IMR-90 (cell line): ENCODE measurements around the gene TADA2A. TPM values are rescaled to one million over a fixed set of nuclear protein-coding genes. Genes with fewer than 3 reads are reported as not detected.

ENCODE experiments used
- ATAC-seq: fragments of 200-7000 bp; cut with Tn5 transposase; 2 replicates; pipeline ENCODE4 v1.9.1; 2020; ENCODE audit warnings: low read depth, mild to moderate bottlenecking, moderate library complexity
- BruUV-seq: library from RNA; stranded (reverse); fragments of 400-500 nt; replicated peaks from 2 replicates; lab custom pipeline; 2021; lab: Mats Ljungman, UMichigan
- CTCF ChIA-PET: fragments of 300-600 bp; formaldehyde crosslinking; extraction: SDS; loops from one replicate; lab custom pipeline; 2021; ENCODE audit warnings: antibody characterized with exemption; lab: Yijun Ruan, JAX
- POLR2A ChIA-PET: fragments of 300-600 bp; sonication (Branson Sonifier 250); formaldehyde crosslinking; loops from one replicate; lab custom pipeline; 2022; ENCODE audit warnings: antibody characterized with exemption; ENCODE audit not compliant: unreplicated experiment; lab: Charles Lee
- DNase-seq: peaks from one replicate; pipeline ENCODE4 v3.0.0; 2013
- H2AFZ ChIP-seq: replicated peaks from 2 replicates; pipeline ENCODE3; 2013; ENCODE audit warnings: low read length, mild to moderate bottlenecking; ENCODE audit not compliant: poor library complexity
- H2AK5ac ChIP-seq: 2 replicates; pipeline ENCODE4 v1.6.1; 2013; ENCODE audit warnings: low read depth, low read length, inconsistent platforms
- H2AK9ac ChIP-seq: replicated peaks from 2 replicates; pipeline ENCODE3; 2013; ENCODE audit warnings: mild to moderate bottlenecking, low read depth, low read length, moderate library complexity; ENCODE audit not compliant: poor library complexity
- H2BK120ac ChIP-seq: 2 replicates; pipeline ENCODE4 v1.6.1; 2013; ENCODE audit warnings: low read depth, low read length, inconsistent platforms
- H2BK15ac ChIP-seq: 3 replicates; pipeline ENCODE4 v1.6.1; 2013; ENCODE audit warnings: low read depth, low read length, inconsistent platforms
- H2BK20ac ChIP-seq: 2 replicates; pipeline ENCODE4 v1.6.1; 2013; ENCODE audit warnings: low read depth, mild to moderate bottlenecking, inconsistent platforms, low read length, moderate library complexity
- H2BK5ac ChIP-seq: 2 replicates; pipeline ENCODE4 v1.6.1; 2013; ENCODE audit warnings: mild to moderate bottlenecking, low read depth, low read length, inconsistent platforms; ENCODE audit not compliant: poor library complexity, severe bottlenecking
- H3K14ac ChIP-seq: replicated peaks from 2 replicates; pipeline ENCODE4 v1.6.1; 2013; ENCODE audit warnings: low read depth, low read length, inconsistent platforms
- H3K18ac ChIP-seq: 2 replicates; pipeline ENCODE4 v1.6.1; 2013; ENCODE audit warnings: low read depth, low read length, control low read depth
- H3K23ac ChIP-seq: 2 replicates; pipeline ENCODE4 v1.6.1; 2013; ENCODE audit warnings: low read depth, low read length, inconsistent platforms
- H3K27ac ChIP-seq: 2 replicates; pipeline ENCODE4 v1.5.1; 2013; ENCODE audit warnings: mild to moderate bottlenecking, control low read depth, low read length; ENCODE audit not compliant: insufficient read depth
- H3K27me3 ChIP-seq: 2 replicates; pipeline ENCODE4 v1.6.1; 2013; ENCODE audit warnings: low read length; ENCODE audit not compliant: control insufficient read depth, insufficient read depth
- H3K36me3 ChIP-seq: 2 replicates; pipeline ENCODE4 v1.6.1; 2013; ENCODE audit warnings: low read length, mixed read lengths; ENCODE audit not compliant: control insufficient read depth, insufficient read depth
- H3K4ac ChIP-seq: 2 replicates; pipeline ENCODE4 v1.6.1; 2013; ENCODE audit warnings: low read depth, low read length, inconsistent platforms
- H3K4me1 ChIP-seq: 2 replicates; pipeline ENCODE4 v1.6.1; 2013; ENCODE audit warnings: low read length, mixed read lengths; ENCODE audit not compliant: control insufficient read depth, insufficient read depth
- H3K4me2 ChIP-seq: 2 replicates; pipeline ENCODE4 v1.6.1; 2013; ENCODE audit warnings: low read depth, mild to moderate bottlenecking, control low read depth, low read length, moderate library complexity
- H3K4me3 ChIP-seq: 2 replicates; pipeline ENCODE4 v1.5.1; 2013; ENCODE audit warnings: low read depth, mild to moderate bottlenecking, control low read depth, low read length, moderate library complexity; ENCODE audit not compliant: insufficient read depth
- H3K56ac ChIP-seq: 2 replicates; pipeline ENCODE4 v1.6.1; 2013; ENCODE audit warnings: low read length, inconsistent platforms; ENCODE audit not compliant: insufficient read depth; ENCODE audit errors: extremely low read depth
- H3K79me1 ChIP-seq, 2 experiments: 2 replicates each; pipeline ENCODE4 v1.6.1; 2013; ENCODE audit warnings: low read length in 2 of 2, inconsistent platforms in 1 of 2, low read depth in 1 of 2
- H3K9ac ChIP-seq: 2 replicates; pipeline ENCODE4 v1.6.1; 2013; ENCODE audit warnings: low read depth, low read length, control low read depth
- H3K9me1 ChIP-seq: 2 replicates; pipeline ENCODE4 v1.6.1; 2013; ENCODE audit warnings: low read length, inconsistent platforms; ENCODE audit not compliant: insufficient read depth
- H3K9me3 ChIP-seq: 2 replicates; pipeline ENCODE4 v1.6.1; 2013; ENCODE audit warnings: low read length; ENCODE audit not compliant: control insufficient read depth, insufficient read depth
- H4K20me1 ChIP-seq: 2 replicates; pipeline ENCODE4 v1.6.1; 2013; ENCODE audit warnings: low read length, inconsistent platforms; ENCODE audit not compliant: insufficient read depth
- H4K5ac ChIP-seq: 2 replicates; pipeline ENCODE4 v1.6.1; 2013; ENCODE audit warnings: mild to moderate bottlenecking, low read depth, low read length, control low read depth
- H4K8ac ChIP-seq, 2 experiments: 2 replicates each; pipeline ENCODE4 v1.6.1; 2013; ENCODE audit warnings: low read depth in 2 of 2, low read length in 2 of 2, control low read depth in 1 of 2, inconsistent platforms in 1 of 2
- H4K91ac ChIP-seq: 2 replicates; pipeline ENCODE4 v1.6.1; 2013; ENCODE audit warnings: low read depth, low read length, inconsistent platforms; ENCODE audit not compliant: insufficient read depth
- BHLHE40 ChIP-seq: fragments of 150-350 bp; IDR thresholded peaks from 2 replicates; pipeline ENCODE4 v1.6.1; 2016; ENCODE audit warnings: mild to moderate bottlenecking, low read depth, low read length
- CEBPB ChIP-seq: IDR thresholded peaks from 2 replicates; pipeline ENCODE4 v1.6.1; 2012; ENCODE audit warnings: low read depth, low read length, improper control_type of control experiment
- CHD1 ChIP-seq: IDR thresholded peaks from 2 replicates; pipeline ENCODE4 v1.6.1; 2012; ENCODE audit warnings: low read depth, low read length, improper control_type of control experiment
- CTCF ChIP-seq: conservative IDR thresholded peaks from 2 replicates; pipeline ENCODE4 v1.5.1; 2012; ENCODE audit warnings: mild to moderate bottlenecking, low read depth, low read length, improper control_type of control experiment
- ELK1 ChIP-seq: fragments of 150-350 bp; IDR thresholded peaks from 2 replicates; pipeline ENCODE4 v1.6.1; 2016; ENCODE audit warnings: low read depth, mild to moderate bottlenecking, low read length, moderate library complexity, borderline replicate concordance
- FOS ChIP-seq: fragments of 150-350 bp; IDR thresholded peaks from 2 replicates; pipeline ENCODE4 v1.6.1; 2016; ENCODE audit warnings: low read depth, low read length
- MAFK ChIP-seq: IDR thresholded peaks from 2 replicates; pipeline ENCODE4 v1.6.1; 2012; ENCODE audit warnings: low read depth, low read length, improper control_type of control experiment
- MAZ ChIP-seq: IDR thresholded peaks from 2 replicates; pipeline ENCODE4 v1.6.1; 2012; ENCODE audit warnings: low read depth, mild to moderate bottlenecking, low read length, improper control_type of control experiment, moderate library complexity, borderline replicate concordance
- MXI1 ChIP-seq: IDR thresholded peaks from 2 replicates; pipeline ENCODE4 v1.6.1; 2012; ENCODE audit warnings: low read depth, mild to moderate bottlenecking, low read length, moderate library complexity, borderline replicate concordance
- NFE2L2 ChIP-seq: fragments of 150-350 bp; IDR thresholded peaks from 2 replicates; pipeline ENCODE4 v1.6.1; 2016; ENCODE audit warnings: low read depth, mild to moderate bottlenecking, low read length
- POLR2A ChIP-seq: IDR thresholded peaks from 2 replicates; pipeline ENCODE4 v1.6.1; 2012; ENCODE audit warnings: mild to moderate bottlenecking, low read depth, low read length
- RAD21 ChIP-seq: IDR thresholded peaks from 2 replicates; pipeline ENCODE4 v1.6.1; 2012; ENCODE audit warnings: low read length, improper control_type of control experiment
- RFX5 ChIP-seq: IDR thresholded peaks from 2 replicates; pipeline ENCODE4 v1.8.0; 2012; ENCODE audit warnings: low read depth, mild to moderate bottlenecking, low read length, moderate library complexity
- SMC3 ChIP-seq: fragments of 150-350 bp; IDR thresholded peaks from 2 replicates; pipeline ENCODE4 v1.6.1; 2016; ENCODE audit warnings: low read depth, mild to moderate bottlenecking, antibody characterized with exemption, low read length, moderate library complexity
- USF2 ChIP-seq: fragments of 150-350 bp; IDR thresholded peaks from 2 replicates; pipeline ENCODE4 v1.6.1; 2017; ENCODE audit warnings: mild to moderate bottlenecking, antibody characterized with exemption, low read length, low read depth
- WGBS, 2 experiments: methylation state at CpG; one replicate each; pipeline versions ENCODE4 v1.1.5 to v1.1.7; 2013; ENCODE audit warnings: missing lambda C conversion rate in 2 of 2; ENCODE audit not compliant: insufficient read length in 1 of 2; ENCODE audit errors: extremely low coverage in 2 of 2; 5-methylcytosine and 5-hydroxymethylcytosine counted together
- dilution Hi-C: fragments of 300-500 bp; cut with HindIII; formaldehyde crosslinking; loops from one replicate; pipeline ENCODE4 v1.14.3; 2018; ENCODE audit warnings: low sequenced_read_pairs; ENCODE audit not compliant: unreplicated experiment
- in situ Hi-C: fragments of 300-500 bp; cut with MboI; formaldehyde crosslinking; loops from 3 replicates; pipeline ENCODE4 v1.14.3; 2019; ENCODE audit warnings: low sequenced_read_pairs, inconsistent platforms, mixed read lengths
- intact Hi-C: fragments of 100-400 bp; cut with micrococcal nuclease; formaldehyde crosslinking; loops from 2 replicates; pipeline ENCODE4 v1.10.0; 2022
- polyA plus RNA-seq, 3 experiments: library from polyadenylated mRNA; depleted of rRNA; stranded (reverse); fragments of >200 nt; gene quantifications; 2 replicates each; pipeline ENCODE4 v1.2.3, GENCODE V29; 2012; ENCODE audit warnings: low replicate concordance in 1 of 3
- total RNA-seq: library from RNA; depleted of rRNA; stranded (reverse); fragments of >200 nt; gene quantifications from 2 replicates; pipeline ENCODE4 v1.2.3, GENCODE V29; 2012

TADA2A gene
- total and polyA plus RNA-seq, 2 of the 4 experiments (the other 2 are of a cell fraction) = 13.1 to 19.7 TPM

GRCh38 chr17:37410357-37410756, 3.7 kb downstream of the TADA2A start:
- DNase-seq = peak; percentile 8
- 100% methylated on average over 1 of the region's 3 CpGs; no CpG with 5 or more reads in 1 of the 2 experiments for WGBS, 2 experiments
- dilution Hi-C loops (no loop called here), intact Hi-C loops (no loop called here), in situ Hi-C loops (no loop called here)
- CTCF ChIA-PET = interaction anchor here (1.1 kb wide), 1 partner anchor 37 kb away, joined by 3 read pairs; no protein-coding TSS in a partner anchor
- H3K79me1 ChIP-seq = peaks cover 30 to 47% of the 10 kb centered on the region in 2 experiments
- no peak overlapping the region for H2BK20ac ChIP-seq
- no peak overlapping the region for H3K4me3 ChIP-seq
- H2BK5ac ChIP-seq = peak overlapping the region; percentile 26
- no peaks in the 10 kb centered on the region for H3K27me3 ChIP-seq
- no peak overlapping the region for H4K8ac ChIP-seq
- POLR2A ChIA-PET = interaction anchor here (0.6 kb wide), 3 partner anchors 40 to 225 kb away, joined by 3 to 18 read pairs (median 4); no protein-coding TSS in a partner anchor
- no peak overlapping the region for H3K23ac ChIP-seq
- H3K56ac ChIP-seq = no peak overlapping the region
- no peak overlapping the region for H3K4me2 ChIP-seq
- no peak overlapping the region for H3K14ac ChIP-seq
- H3K4ac ChIP-seq = no peak overlapping the region
- no peak for ATAC-seq
- BruUV-seq = no TSS peak
- no peak overlapping the region for H2AFZ ChIP-seq
- H4K91ac ChIP-seq = no peak overlapping the region
- no peak overlapping the region for H2BK15ac ChIP-seq
- no peak overlapping the region for H2BK120ac ChIP-seq
- peaks cover 14% of the 10 kb centered on the region for H3K36me3 ChIP-seq
- H3K18ac ChIP-seq = no peak overlapping the region
- no peaks in the 10 kb centered on the region for H3K9me3 ChIP-seq
- H3K9me1 ChIP-seq = no peaks in the 10 kb centered on the region; the same call in none of the 2 replicates
- H3K9ac ChIP-seq = no peak overlapping the region
- H2AK5ac ChIP-seq = no peak overlapping the region
- H4K20me1 ChIP-seq = no peaks in the 10 kb centered on the region
- no peak overlapping the region; the same call in 1 of the 2 replicates for H3K27ac ChIP-seq
- TF ChIP-seq MXI1 = no peak
- no peak for TF ChIP-seq SMC3
- no peak for TF ChIP-seq FOS
- TF ChIP-seq CHD1 = no peak
- no peak for TF ChIP-seq USF2
- no peak for TF ChIP-seq CTCF
- TF ChIP-seq RAD21 = no peak
- no peak for TF ChIP-seq MAFK
- no peak for TF ChIP-seq POLR2A
- no peak for TF ChIP-seq BHLHE40
- no peak for TF ChIP-seq MAZ
- TF ChIP-seq CEBPB = no peak
- no peak for TF ChIP-seq ELK1
- no peak for TF ChIP-seq NFE2L2
- no peak for TF ChIP-seq RFX5
- no peak overlapping the region for H4K5ac ChIP-seq
- no peak overlapping the region for H2AK9ac ChIP-seq
- H3K4me1 ChIP-seq = no peaks in the 10 kb centered on the region; the same call in 1 of the 2 replicates
